ENCODE measurements around the gene CD34. TPM values are rescaled to one million over a fixed set of nuclear protein-coding genes. Genes with fewer than 3 reads are reported as not detected.

CD34 gene
- total RNA-seq, 1 donor from 2014 or later = 0.26 TPM

- H3K4me3 Mint-ChIP-seq = no peak overlapping the region
- peaks cover 2% of the 10 kb centered on the region for H3K36me3 Mint-ChIP-seq (ENCODE audit: low read depth)
- H3K27ac Mint-ChIP-seq (ENCODE audit: unreplicated experiment) = no peak overlapping the region
- no peak for TF ChIP-seq CTCF (conservative IDR thresholded peaks at IDR 0.05)
- DNase-seq (ENCODE audit: low read depth, low spot score) = peak; percentile 6
- H3K4me1 Mint-ChIP-seq = peaks cover 14% of the 10 kb centered on the region
- peaks cover 2% of the 10 kb centered on the region for H3K27me3 Mint-ChIP-seq (ENCODE audit: low read depth)
- H3K9me3 Mint-ChIP-seq = no peaks in the 10 kb centered on the region
These were observed 14.3 kb upstream of the CD34 start for GRCh38 chr1:207925210-207925609.

GRCh38 chr1:207923561-207923960 lies 12.6 kb upstream of the CD34 start:
- Mint-ChIP-seq H3K27ac (ENCODE audit: unreplicated experiment) (no peak overlapping the region), H3K9me3 (no peaks in the 10 kb centered on the region), H3K4me1 (peaks cover 14% of the 10 kb centered on the region), H3K36me3 (ENCODE audit: low read depth) (no peaks in the 10 kb centered on the region), H3K27me3 (ENCODE audit: low read depth) (peaks cover 5% of the 10 kb centered on the region), H3K4me3 (no peak overlapping the region)
- no peak for TF ChIP-seq CTCF (conservative IDR thresholded peaks at IDR 0.05)
- no peak for DNase-seq (ENCODE audit: low read depth, low spot score)

DNA sequence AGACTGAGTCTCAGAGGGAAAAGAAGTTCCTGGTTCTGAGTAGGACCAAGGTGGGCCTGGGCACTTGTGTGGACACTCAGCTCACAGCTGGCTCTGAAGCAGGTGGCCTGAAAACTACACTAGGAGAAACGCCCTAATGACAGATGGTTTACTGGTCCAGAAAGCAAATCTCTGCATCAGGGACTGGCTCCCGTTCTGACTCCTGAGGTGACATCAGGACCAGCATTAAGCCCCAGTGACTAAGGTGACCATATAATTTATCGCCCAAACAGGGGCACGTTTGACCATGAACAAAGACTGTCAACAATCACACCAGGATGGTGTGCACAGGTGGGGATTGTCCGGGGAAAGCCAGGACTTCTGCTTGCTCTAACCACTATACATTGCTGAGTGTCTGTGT lies 12.2 kb upstream of the CD34 start:
- Mint-ChIP-seq H3K4me1 (peaks cover 14% of the 10 kb centered on the region), H3K9me3 (no peaks in the 10 kb centered on the region), H3K27ac (ENCODE audit: unreplicated experiment) (no peak overlapping the region), H3K36me3 (ENCODE audit: low read depth) (no peaks in the 10 kb centered on the region), H3K4me3 (no peak overlapping the region), H3K27me3 (ENCODE audit: low read depth) (peaks cover 5% of the 10 kb centered on the region)
- no peak for TF ChIP-seq CTCF (conservative IDR thresholded peaks at IDR 0.05)
- no peak for DNase-seq (ENCODE audit: low read depth, low spot score)

GRCh38 chr1:207922554-207922953 lies 11.6 kb upstream of the CD34 start:
- Mint-ChIP-seq H3K27ac (ENCODE audit: unreplicated experiment) (no peak overlapping the region), H3K36me3 (ENCODE audit: low read depth) (no peaks in the 10 kb centered on the region), H3K9me3 (no peaks in the 10 kb centered on the region), H3K4me3 (no peak overlapping the region), H3K27me3 (ENCODE audit: low read depth) (peaks cover 5% of the 10 kb centered on the region), H3K4me1 (peaks cover 14% of the 10 kb centered on the region)
- TF ChIP-seq CTCF (conservative IDR thresholded peaks at IDR 0.05) = no peak
- no peak for DNase-seq (ENCODE audit: low read depth, low spot score)

- H3K4me3 Mint-ChIP-seq = no peak overlapping the region
- H3K9me3 Mint-ChIP-seq = no peaks in the 10 kb centered on the region
- H3K27ac Mint-ChIP-seq (ENCODE audit: unreplicated experiment) = no peak overlapping the region
- peaks cover 14% of the 10 kb centered on the region for H3K4me1 Mint-ChIP-seq
- H3K36me3 Mint-ChIP-seq (ENCODE audit: low read depth) = no peaks in the 10 kb centered on the region
- peaks cover 5% of the 10 kb centered on the region for H3K27me3 Mint-ChIP-seq (ENCODE audit: low read depth)
- TF ChIP-seq CTCF (conservative IDR thresholded peaks at IDR 0.05) = no peak
- no peak for DNase-seq (ENCODE audit: low read depth, low spot score)
These were observed 10.4 kb upstream of the CD34 start for GRCh38 chr1:207921321-207921720.
